Urinary bladder (tissue), 4 donors: Measurements from ENCODE around the gene POLRMT. TPM values are rescaled to one million over a fixed set of nuclear protein-coding genes. Genes with fewer than 3 reads are reported as not detected.
"Not testable (repeated sequence)": the region's sequence is repeated elsewhere in the genome, so short reads cannot be mapped to it uniquely, and the experiment has no call there.

Experiments used
- DNase-seq: peaks from one replicate; pipeline ENCODE4 v3.0.0-alpha.2; 2015; ENCODE audit errors: extremely low spot score
- H3K27ac ChIP-seq: one replicate; pipeline ENCODE4 v1.5.1; 2013; ENCODE audit warnings: low read depth, mild to moderate bottlenecking, moderate library complexity
- H3K36me3 ChIP-seq: one replicate; pipeline ENCODE4 v1.6.1; 2013; ENCODE audit warnings: mild to moderate bottlenecking, moderate library complexity; ENCODE audit not compliant: insufficient read depth
- H3K4me1 ChIP-seq: one replicate; pipeline ENCODE4 v1.6.1; 2013; ENCODE audit warnings: mild to moderate bottlenecking, moderate library complexity; ENCODE audit not compliant: insufficient read depth
- H3K4me3 ChIP-seq: one replicate; pipeline ENCODE4 v1.5.1; 2013; ENCODE audit warnings: low read depth, low read length
- WGBS: extraction: QIAGEN DNeasy Blood & Tissue Kit; methylation state at CpG from one replicate; pipeline ENCODE4 v1.1.7; 2013; 5-methylcytosine and 5-hydroxymethylcytosine counted together
- polyA plus RNA-seq: library from polyadenylated mRNA; stranded (reverse); fragments of 200-250 nt; gene quantifications from one replicate; pipeline ENCODE4 v1.2.3, GENCODE V29; 2013
- total RNA-seq: library from RNA; depleted of rRNA; stranded (reverse); fragments of >200 nt; gene quantifications from one replicate; pipeline ENCODE4 v1.2.3, GENCODE V29; 2014
- donor health status: healthy with polysubstance abuse.
- donor health status: healthy.

POLRMT gene
- total and polyA plus RNA-seq, 2 donors = 10.3 to 44.6 TPM

DNA sequence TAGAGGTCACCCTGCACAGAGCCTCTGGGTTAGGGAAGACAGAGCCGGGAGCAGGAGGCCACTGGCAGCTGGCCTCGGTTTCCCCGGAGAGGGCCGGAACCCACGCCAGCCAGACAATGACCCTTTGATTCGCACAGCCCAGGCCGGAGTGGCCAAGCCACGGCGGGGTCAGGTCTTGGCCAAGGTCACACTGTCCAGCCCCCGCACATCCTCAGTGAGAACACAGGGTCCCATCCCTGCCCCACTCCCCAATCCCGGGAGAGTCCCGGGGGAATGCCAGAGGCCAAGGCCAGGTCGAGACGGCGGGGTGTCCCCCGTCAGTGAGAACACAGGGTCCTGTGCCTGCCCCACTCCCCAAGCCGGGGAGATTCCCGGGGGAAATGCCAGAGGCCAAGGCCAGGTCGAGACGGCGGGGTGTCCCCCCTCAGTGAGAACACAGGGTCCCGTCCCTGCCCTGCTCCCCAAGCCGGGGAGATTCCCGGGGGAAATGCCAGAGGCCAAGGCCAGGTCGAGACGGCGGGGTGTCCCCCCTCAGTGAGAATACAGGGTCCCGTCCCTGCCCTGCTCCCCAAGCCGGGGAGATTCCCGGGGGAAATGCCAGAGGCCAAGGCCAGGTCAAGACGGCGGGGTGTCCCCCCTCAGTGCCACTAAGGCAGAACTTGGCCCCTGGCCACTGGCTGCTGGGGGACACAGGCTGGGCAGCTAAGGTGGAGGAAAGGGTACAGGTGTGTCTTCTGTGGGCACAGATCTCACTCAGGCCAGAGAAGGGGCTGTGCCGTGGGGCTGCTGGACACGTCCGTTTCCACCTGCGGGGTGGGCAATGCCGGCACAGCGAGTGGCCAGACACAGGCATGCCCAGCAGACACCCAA, 41.2 kb upstream of the POLRMT start:
- WGBS = 73% methylated on average over 38 of the region's 38 CpGs
- H3K4me1 ChIP-seq = no peaks in the 10 kb centered on the region
- H3K27ac ChIP-seq = no peak overlapping the region
- no peak overlapping the region for H3K4me3 ChIP-seq
- no peak for DNase-seq
- no peaks in the 10 kb centered on the region for H3K36me3 ChIP-seq

DNA sequence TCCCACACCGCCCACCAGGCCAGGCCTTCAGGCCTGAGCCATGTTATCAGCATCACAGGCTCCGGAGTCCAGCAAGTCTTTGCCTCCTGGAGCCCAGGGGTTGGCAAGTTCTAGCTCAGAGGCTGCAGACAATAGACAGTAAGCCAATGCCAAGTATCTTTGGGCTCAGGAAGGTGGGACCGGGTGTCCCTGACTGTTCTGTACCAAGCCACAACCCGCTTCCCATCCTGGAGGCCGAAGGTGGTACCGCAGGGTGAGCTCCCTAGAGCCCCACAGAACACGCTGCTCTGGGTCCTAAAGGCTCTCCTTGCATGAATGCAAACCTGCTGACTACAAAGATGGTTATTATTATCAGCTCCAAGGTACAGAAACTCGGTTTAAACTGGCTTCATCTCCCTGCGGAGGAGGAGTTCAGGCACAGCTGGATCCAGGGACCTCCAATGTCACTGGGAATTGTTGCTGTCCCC, 37.3 kb upstream of the POLRMT start:
- WGBS = 84% methylated on average over 9 of the region's 9 CpGs
- no peak for DNase-seq
- no peak overlapping the region for H3K4me3 ChIP-seq
- no peaks in the 10 kb centered on the region for H3K36me3 ChIP-seq
- H3K27ac ChIP-seq = no peak overlapping the region
- H3K4me1 ChIP-seq = no peaks in the 10 kb centered on the region

DNA sequence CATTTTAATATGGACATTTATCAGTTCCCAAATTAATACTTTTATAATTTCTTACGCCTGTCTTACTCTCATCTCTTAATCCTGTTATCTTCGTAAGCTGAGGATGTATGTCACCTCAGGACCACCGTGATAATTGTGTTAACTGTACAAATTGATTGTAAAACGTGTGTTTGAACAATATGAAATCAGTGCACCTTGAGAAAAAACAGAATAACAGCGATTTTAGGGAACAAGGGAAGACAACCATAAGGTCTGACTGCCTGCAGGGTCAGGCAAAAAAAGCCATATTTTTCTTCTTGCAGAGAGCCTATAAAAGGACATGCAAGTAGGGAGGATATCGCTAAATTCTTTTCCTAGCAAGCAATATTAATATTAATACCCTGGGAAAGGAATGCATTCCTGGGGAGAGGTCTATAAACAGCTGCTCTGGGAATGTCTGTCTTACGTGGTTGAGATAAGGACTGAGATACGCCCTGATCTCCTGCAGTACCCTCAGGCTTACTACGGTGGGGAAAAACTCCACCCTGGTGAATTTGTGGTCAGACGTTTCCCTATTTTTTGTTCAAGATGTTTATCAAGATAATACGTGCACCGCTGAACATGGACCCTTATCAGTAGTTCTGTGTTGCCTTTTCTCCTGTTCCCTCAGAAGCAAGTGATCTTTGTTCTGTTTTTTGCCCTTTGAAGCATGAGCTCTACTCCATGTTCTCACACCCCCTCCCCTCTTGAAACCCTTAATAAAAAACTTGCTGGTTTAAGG, 35.5 kb upstream of the POLRMT start:
- DNase-seq, H3K36me3 ChIP-seq, H3K4me1 ChIP-seq, H3K27ac ChIP-seq, H3K4me3 ChIP-seq: not testable (repeated sequence)
- WGBS = 47% methylated on average over 12 of the region's 12 CpGs

DNA sequence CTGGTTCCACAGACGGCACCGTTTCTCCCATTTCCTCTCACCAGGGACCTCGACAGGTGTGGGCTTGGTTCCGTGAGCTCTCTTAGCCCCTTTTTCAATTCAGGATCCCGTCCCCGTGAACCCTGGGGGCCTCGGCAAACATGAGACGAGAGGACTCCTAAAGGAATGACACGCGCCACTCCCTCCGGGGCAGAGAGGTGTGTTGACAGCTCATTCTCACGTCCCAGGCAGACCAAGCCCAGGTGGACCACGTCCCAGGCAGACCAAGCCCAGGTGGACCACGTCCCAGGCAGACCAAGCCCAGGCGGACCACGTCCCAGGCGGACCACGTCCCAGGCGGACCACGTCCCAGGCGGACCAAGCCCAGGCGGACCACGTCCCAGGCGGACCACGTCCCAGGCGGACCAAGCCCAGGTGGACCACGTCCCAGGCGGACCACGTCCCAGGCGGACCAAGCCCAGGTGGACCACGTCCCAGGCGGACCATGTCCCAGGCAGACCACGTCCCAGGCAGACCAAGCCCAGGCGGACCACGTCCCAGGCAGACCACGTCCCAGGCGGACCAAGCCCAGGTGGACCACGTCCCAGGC, 33.7 kb upstream of the POLRMT start:
- not testable (repeated sequence) for H3K4me1 ChIP-seq, H3K4me3 ChIP-seq, DNase-seq, H3K36me3 ChIP-seq, H3K27ac ChIP-seq
- WGBS = 92% methylated on average over 38 of the region's 38 CpGs

DNA sequence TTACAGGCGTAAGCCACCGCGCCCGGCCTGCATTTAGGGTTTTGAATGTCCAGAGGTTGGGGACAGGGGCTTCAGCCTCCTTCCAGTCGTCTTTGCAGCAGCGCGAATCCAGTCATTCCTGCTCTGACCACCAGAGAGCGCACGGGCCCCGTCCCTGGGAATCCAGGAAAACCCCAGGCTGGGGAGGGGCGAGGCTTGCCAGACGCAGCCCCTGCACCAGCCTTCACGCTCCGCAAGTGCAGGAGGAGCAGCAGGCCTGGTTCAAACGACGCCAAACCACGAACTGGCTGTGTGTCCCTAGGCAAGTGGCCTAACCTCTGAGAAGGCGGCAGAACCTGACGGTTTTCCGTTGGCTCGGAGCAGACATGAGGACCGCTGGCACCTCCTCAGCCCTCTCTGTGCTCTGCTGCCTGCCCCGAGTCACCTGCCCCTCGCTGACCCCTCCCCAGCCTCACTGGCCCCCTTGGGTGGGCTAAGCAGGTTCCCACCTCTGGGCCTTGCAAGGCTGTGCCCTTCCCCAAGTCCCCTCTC, 31.6 kb upstream of the POLRMT start:
- Histone ChIP-seq H3K4me3 (no peak overlapping the region), H3K4me1 (no peaks in the 10 kb centered on the region), H3K36me3 (no peaks in the 10 kb centered on the region), H3K27ac (no peak overlapping the region)
- no peak for DNase-seq
- WGBS = 7% methylated on average over 24 of the region's 24 CpGs

DNA sequence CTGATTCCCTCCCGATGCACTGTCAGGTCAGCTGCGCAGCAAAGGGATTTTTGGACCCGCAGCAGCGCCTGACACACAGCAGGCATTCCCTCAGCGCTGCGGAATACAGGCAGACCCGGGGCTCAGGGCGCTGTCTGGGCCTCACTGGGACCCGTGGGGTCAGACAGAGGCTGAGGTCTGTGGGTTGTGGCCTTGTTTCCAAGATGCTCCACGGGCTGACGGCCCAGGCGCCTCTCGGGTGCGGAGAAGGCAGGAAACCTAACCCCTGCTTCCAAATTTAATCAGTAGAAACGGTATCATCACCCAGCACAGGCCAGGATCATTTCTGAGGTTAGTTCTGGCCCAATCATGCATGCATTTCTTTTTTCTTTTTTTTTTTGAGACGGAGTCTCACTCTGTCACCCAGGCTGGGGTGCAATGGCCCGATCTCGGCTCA, 30.4 kb upstream of the POLRMT start:
- no peak for DNase-seq
- 56% methylated on average over 18 of the region's 18 CpGs for WGBS
- H3K4me1 ChIP-seq = no peaks in the 10 kb centered on the region
- H3K36me3 ChIP-seq = no peaks in the 10 kb centered on the region
- peak overlapping the region; percentile 33 for H3K4me3 ChIP-seq
- H3K27ac ChIP-seq = peak overlapping the region; percentile 83

DNA sequence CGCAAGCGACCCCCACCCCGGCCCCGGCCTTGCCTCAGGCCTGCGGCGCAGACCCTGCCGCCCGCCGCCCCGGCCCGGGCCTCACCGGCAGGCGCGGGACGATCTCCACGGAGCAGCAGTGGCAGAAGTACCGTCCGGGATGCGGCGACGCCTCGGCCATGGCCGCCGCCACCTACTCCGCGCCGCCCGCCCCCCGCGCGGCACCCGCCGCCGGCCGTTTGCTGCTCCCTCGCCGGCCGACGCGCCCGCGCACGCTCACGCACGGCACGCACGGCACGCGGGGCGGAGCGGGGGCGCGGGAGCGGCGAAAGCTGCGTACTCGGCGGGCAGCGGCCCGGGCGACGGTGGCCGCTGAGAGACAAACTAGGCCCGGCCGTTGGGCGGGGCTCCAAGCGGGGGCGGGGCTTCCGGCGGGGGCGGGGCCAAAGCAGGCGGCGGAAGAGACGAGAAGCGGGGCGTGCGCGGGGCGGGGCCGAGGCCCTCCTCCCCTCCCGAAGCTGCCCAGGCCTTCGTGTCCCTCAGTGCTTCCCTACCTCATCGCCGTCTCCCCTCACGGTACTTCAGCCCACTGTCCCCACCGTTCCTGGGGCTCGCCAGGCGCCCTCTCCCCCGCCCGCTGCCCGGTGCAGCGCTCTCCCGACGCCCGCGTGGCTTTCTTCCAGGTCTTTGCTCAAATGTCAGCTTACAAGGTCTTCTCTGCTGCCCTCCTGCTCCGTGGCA, 29.8 kb upstream of the POLRMT start, which contains the start of gene RNF126:
Gene RNF126, minus strand, starts transcription at position 253 of the 720 bp plus-strand sequence. Its CDS starts 93 bp downstream, at position 160.
- H3K4me3 ChIP-seq = peak within 1 kb of the TSS; percentile 97
- peak within 1 kb of the TSS; percentile 83 for H3K27ac ChIP-seq
- 2% methylated on average over 97 of the region's 97 CpGs for WGBS
- no peak for DNase-seq
- no peaks in the 10 kb centered on the region for H3K36me3 ChIP-seq
- no peaks in the 10 kb centered on the region for H3K4me1 ChIP-seq

DNA sequence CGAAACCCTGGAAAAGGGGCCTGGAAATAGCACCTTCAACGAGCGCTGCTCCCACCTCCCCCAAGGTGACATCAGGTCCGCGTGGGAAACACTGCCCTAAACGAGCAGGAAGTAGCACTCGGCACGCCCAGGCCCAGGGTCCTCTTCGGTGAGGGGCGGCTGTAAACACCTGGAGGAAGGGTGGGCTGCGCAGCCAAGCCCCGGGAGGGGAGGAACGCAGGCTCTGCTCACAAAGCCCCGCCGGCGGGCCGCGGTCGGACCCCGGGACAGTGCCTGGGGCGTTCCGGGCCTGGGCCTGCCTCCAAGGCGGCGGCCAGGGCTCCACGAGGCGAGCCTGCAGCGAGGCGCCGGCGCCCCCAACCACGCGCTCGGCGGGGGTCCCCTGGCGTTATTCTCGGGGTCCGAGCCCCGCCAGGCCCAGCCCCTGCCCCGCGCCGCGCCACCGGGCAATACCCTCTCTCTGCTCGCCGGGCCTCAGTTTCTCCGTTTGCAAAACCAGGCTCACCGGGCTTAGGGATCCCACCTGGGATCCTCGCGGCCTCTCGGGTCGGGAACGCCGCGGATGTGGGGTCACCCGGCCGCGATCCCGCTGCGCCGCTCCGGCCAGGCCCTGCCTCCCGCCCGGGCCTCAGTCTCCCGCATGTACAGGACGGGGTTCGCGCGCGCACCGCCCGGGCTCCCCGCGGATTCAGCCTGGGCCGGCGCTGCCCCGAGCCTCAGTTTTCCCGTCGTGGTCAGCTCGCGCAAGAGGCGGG, 29.0 kb upstream of the POLRMT start:
- WGBS = under 1% methylated on average over 81 of the region's 81 CpGs
- no peaks in the 10 kb centered on the region for H3K4me1 ChIP-seq
- peak overlapping the region; percentile 83 for H3K27ac ChIP-seq
- H3K4me3 ChIP-seq = peak overlapping the region; percentile 97
- DNase-seq = no peak
- no peaks in the 10 kb centered on the region for H3K36me3 ChIP-seq

DNA sequence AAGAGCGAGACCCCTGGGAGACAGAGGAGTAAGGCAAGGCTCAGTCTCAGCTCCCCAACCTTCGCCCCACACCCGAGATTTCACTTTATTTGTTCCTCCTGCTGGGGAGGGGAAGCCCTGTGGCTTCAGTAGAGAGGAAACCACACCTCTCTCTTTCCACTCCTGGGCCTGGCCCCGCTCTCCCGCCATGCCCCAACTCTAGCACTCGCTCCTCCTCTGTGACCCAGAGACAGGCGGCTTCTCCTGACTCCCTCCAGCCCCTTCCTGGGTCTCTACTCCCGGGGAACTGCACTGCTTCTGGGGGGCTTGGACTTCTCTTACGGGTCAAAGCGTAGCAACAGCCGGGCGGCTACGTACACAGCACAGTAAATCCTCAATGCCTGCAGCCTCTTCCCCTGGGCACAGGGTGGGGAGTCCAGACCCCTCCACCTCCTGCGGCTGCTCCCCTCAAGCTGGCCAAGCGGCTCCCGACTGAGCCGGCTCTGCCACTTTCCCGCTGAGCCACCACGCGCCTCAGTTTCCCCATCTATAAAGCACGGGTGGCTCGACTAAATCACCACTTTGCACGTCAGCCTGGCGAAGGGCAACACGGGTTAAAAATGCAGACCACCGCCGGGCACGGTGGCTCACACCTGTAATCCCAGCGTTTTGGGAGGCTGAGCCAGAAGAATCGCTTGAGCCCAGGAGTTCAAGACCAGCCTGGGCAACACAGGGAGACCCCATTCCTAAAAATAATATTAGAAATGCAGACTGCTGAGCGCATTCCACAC, 28.3 kb upstream of the POLRMT start:
- Histone ChIP-seq H3K4me3 (peak overlapping the region; percentile 97), H3K36me3 (no peaks in the 10 kb centered on the region), H3K27ac (peak overlapping the region; percentile 83), H3K4me1 (no peaks in the 10 kb centered on the region)
- no peak for DNase-seq
- WGBS = 20% methylated on average over 31 of the region's 31 CpGs

DNA sequence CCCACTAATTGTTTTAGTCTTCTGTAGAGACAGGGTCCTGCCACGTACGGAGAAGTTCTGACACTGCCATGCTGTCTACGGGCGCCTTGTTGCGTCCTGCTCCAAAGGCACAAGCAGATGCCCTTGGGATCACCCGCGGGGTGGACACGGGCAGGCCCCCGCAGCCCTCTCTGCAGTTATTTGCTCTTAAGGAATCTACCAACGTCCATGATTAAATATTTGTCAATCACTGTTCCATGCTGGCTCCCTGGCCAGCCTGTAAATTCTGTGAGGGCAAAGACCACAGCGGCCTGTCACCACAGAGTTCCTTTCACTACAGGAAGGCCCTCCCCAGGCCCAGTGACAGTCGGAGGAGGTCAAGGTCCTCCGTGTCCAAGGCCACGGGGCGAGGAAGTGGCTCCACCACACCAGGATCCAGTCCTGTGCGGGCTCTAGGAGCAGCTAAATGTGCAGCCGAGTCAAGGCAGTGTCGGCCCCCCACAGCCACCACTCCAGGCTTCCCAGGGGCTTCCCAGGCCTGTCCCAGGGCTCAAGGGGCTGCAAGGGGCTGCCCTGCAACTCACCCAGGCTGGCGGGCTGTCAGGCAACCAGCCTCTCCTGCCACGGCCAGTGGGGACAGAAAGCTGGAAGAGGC, 27.6 kb upstream of the POLRMT start:
- Histone ChIP-seq H3K4me3 (peak overlapping the region; percentile 97), H3K36me3 (no peaks in the 10 kb centered on the region), H3K27ac (no peak overlapping the region), H3K4me1 (no peaks in the 10 kb centered on the region)
- WGBS = 57% methylated on average over 20 of the region's 20 CpGs
- DNase-seq = no peak

DNA sequence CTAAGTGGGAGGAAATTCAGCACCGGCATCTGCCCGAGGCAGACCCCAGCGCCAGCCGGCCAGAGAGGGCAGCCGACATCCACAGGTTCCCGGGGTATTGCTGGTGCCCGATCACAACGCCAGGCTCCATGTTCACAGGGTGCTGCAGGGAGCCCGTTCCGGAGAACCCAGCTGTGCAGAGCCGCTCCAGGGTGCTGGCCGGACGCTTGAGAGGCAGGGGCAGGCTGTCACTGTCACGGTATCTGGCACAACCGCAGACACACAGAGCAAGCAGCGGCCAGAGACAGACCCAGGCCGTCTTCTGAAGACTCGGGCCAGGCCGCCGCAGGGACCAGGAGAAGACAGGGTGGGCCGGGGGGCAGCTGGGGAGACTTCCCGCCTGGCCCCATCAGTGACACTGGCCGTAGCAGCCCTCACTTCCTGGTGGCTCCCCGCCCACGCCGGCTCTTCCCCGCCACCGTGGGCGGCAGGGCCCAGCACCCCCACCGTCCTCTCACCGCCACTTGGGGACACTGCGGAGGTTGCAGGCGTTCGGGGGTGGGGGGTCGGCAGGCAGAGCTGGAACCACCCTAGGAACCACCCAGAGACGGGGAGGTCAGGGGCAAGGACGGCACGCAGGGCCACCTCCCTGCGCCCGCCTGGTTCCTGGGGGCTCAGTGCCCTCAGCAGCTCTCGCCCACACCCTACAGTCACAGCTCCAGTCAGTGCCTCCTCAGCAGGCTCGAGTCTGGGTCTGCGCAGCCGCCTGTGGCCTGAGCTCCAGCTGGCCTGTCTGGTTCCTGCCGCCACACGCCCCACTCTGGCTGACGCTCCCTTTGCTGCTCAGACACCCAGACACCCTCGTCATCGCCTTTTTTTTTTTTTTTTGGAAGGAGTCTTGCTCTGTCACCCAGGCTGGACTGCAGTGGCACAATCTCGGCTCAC, 25.8 kb upstream of the POLRMT start:
- H3K4me1 ChIP-seq = no peaks in the 10 kb centered on the region
- no peaks in the 10 kb centered on the region for H3K36me3 ChIP-seq
- WGBS = 79% methylated on average over 50 of the region's 50 CpGs
- peak overlapping the region; percentile 14 for H3K27ac ChIP-seq
- DNase-seq = no peak
- no peak overlapping the region for H3K4me3 ChIP-seq
